MM.1S (cell line): ENCODE measurements around the gene SLC7A6.

Experiments used
- EZH2phosphoT487 ChIP-seq: fragments of 300-600 bp; sonication (generic); IDR thresholded peaks from 2 replicates; pipeline ENCODE4 v1.6.1; 2018; ENCODE audit warnings: antibody characterized with exemption, low read length
- TF ChIP-seq, protein P1 (sequence below): fragments of 300-600 bp; sonication (generic); IDR thresholded peaks from 2 replicates; pipeline ENCODE4 v1.5.1; 2016; ENCODE audit warnings: antibody characterized with exemption, low read length, mixed read lengths

DNA sequence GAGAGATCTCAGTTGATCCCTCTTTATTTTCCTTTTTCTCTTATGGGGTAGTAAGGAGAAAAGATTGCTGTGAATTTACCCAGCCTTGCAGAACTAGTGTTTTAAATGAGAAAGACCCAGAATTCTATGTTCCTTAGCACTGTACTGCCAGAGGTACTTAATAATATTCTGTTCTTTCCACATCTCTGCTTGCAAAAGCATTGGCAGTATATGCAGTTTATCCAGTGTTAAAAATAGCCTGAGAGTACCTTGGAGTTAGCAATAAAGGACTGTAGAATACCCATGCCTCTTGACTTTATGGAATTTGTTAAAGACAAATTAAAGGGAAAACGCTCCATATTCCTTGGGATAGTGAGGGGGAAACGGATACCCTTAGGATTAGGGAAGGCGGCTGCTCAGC lies 11.9 kb downstream of the SLC7A6 start:
- TF ChIP-seq, protein P1, sequence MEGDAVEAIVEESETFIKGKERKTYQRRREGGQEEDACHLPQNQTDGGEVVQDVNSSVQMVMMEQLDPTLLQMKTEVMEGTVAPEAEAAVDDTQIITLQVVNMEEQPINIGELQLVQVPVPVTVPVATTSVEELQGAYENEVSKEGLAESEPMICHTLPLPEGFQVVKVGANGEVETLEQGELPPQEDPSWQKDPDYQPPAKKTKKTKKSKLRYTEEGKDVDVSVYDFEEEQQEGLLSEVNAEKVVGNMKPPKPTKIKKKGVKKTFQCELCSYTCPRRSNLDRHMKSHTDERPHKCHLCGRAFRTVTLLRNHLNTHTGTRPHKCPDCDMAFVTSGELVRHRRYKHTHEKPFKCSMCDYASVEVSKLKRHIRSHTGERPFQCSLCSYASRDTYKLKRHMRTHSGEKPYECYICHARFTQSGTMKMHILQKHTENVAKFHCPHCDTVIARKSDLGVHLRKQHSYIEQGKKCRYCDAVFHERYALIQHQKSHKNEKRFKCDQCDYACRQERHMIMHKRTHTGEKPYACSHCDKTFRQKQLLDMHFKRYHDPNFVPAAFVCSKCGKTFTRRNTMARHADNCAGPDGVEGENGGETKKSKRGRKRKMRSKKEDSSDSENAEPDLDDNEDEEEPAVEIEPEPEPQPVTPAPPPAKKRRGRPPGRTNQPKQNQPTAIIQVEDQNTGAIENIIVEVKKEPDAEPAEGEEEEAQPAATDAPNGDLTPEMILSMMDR: no peak
- TF ChIP-seq EZH2phosphoT487: no peak
